Astrocyte (in vitro differentiated cells and primary cell): ENCODE data around the gene CPLX3. TPM values are rescaled to one million over a fixed set of nuclear protein-coding genes. Genes with fewer than 3 reads are reported as not detected.
A peak's percentile ranks its signal among the peaks of the same experiment; 100 is the strongest.

Experiments used
- DNase-seq: peaks from one replicate; pipeline ENCODE4 v3.0.0-alpha.2; 2010; ENCODE audit warnings: low read depth
- FAIRE-seq: peaks from 2 replicates; lab custom pipeline; 2011; peaks lifted over from hg19 to GRCh38; lab: Jason Lieb, UNC
- H2AFZ ChIP-seq: 2 replicates; pipeline ENCODE4 v1.6.0; 2012; ENCODE audit warnings: low read depth, low read length, inconsistent platforms
- H3K27ac ChIP-seq: 2 replicates; pipeline ENCODE4 v1.5.1; 2011; ENCODE audit warnings: low read depth, low read length, inconsistent platforms
- H3K27me3 ChIP-seq: 2 replicates; pipeline ENCODE4 v1.6.0; 2011; ENCODE audit warnings: low read length, inconsistent platforms; ENCODE audit not compliant: insufficient read depth
- H3K36me3 ChIP-seq: 2 replicates; pipeline ENCODE4 v1.5.1; 2011; ENCODE audit warnings: low read length, inconsistent platforms; ENCODE audit not compliant: insufficient read depth
- H3K4me1 ChIP-seq: 2 replicates; pipeline ENCODE4 v1.5.1; 2011; ENCODE audit warnings: low read length, inconsistent platforms; ENCODE audit not compliant: insufficient read depth
- H3K4me2 ChIP-seq: 2 replicates; pipeline ENCODE4 v1.6.0; 2012; ENCODE audit warnings: low read length, inconsistent platforms
- H3K4me3 ChIP-seq: 2 replicates; pipeline ENCODE4 v1.5.1; 2011; ENCODE audit warnings: low read depth, mild to moderate bottlenecking, low read length, inconsistent platforms; ENCODE audit not compliant: insufficient read depth
- H3K79me2 ChIP-seq: 2 replicates; pipeline ENCODE4 v1.6.0; 2012; ENCODE audit warnings: mild to moderate bottlenecking, low read length, inconsistent platforms; ENCODE audit not compliant: insufficient read depth
- H3K9ac ChIP-seq: 2 replicates; pipeline ENCODE4 v1.6.0; 2012; ENCODE audit warnings: mild to moderate bottlenecking, low read length, inconsistent platforms
- H3K9me3 ChIP-seq: 2 replicates; pipeline ENCODE4 v1.5.1; 2012; ENCODE audit warnings: low read depth, mild to moderate bottlenecking, low read length, inconsistent platforms; ENCODE audit not compliant: insufficient read depth
- H4K20me1 ChIP-seq: 2 replicates; pipeline ENCODE4 v1.6.0; 2012; ENCODE audit warnings: low read length, inconsistent platforms; ENCODE audit not compliant: insufficient read depth
- H3K27ac Mint-ChIP-seq: one replicate; pipeline ENCODE4 v1.8.0; 2021; ENCODE audit warnings: mild to moderate bottlenecking, mixed read lengths; ENCODE audit not compliant: unreplicated experiment
- H3K27me3 Mint-ChIP-seq: one replicate; pipeline ENCODE4 v1.8.0; 2021; ENCODE audit warnings: low read depth, mixed read lengths; ENCODE audit not compliant: unreplicated experiment
- H3K36me3 Mint-ChIP-seq: one replicate; pipeline ENCODE4 v1.8.0; 2021; ENCODE audit warnings: low read depth, mixed read lengths; ENCODE audit not compliant: unreplicated experiment
- H3K4me1 Mint-ChIP-seq: one replicate; pipeline ENCODE4 v1.8.0; 2021; ENCODE audit warnings: low read depth, mixed read lengths; ENCODE audit not compliant: unreplicated experiment
- H3K4me3 Mint-ChIP-seq: one replicate; pipeline ENCODE4 v1.8.0; 2021; ENCODE audit warnings: mild to moderate bottlenecking, moderate library complexity, mixed read lengths; ENCODE audit not compliant: unreplicated experiment
- H3K9me3 Mint-ChIP-seq: one replicate; pipeline ENCODE4 v1.8.0; 2021; ENCODE audit warnings: mild to moderate bottlenecking, mixed read lengths; ENCODE audit not compliant: unreplicated experiment
- CTCF ChIP-seq: IDR thresholded peaks from 2 replicates; pipeline ENCODE4 v1.5.1; 2011; ENCODE audit warnings: low read depth, mild to moderate bottlenecking, inconsistent platforms, low read length, moderate library complexity; ENCODE audit not compliant: insufficient read depth
- EZH2 ChIP-seq: IDR thresholded peaks from 2 replicates; pipeline ENCODE4 v1.6.1; 2012; ENCODE audit warnings: mild to moderate bottlenecking, low read length, inconsistent platforms; ENCODE audit not compliant: insufficient read depth
- total RNA-seq: library from RNA; stranded (reverse); gene quantifications from 2 replicates; pipeline ENCODE4 v1.2.1, GENCODE V29; 2021

The CPLX3 gene
- total RNA-seq, 1 donor from 2014 or later: not detected

GRCh38 chr15:74783808-74784175 lies 42.6 kb upstream of the CPLX3 start:
- Mint-ChIP-seq H3K27ac (peak overlapping the region; percentile 47), H3K4me1 (peaks cover 29% of the 10 kb centered on the region), H3K4me3 (peak overlapping the region; percentile 90), H3K36me3 (peaks cover 3% of the 10 kb centered on the region), H3K9me3 (no peaks in the 10 kb centered on the region), H3K27me3 (peaks cover 3% of the 10 kb centered on the region)
- peak overlapping the region; percentile 74 for H3K4me3 ChIP-seq
- H3K27ac ChIP-seq: no peak overlapping the region
- H4K20me1 ChIP-seq: peaks cover 63% of the 10 kb centered on the region
- H3K79me2 ChIP-seq: peaks cover 64% of the 10 kb centered on the region
- no peak overlapping the region for H2AFZ ChIP-seq
- no peak for DNase-seq
- H3K27me3 ChIP-seq: no peaks in the 10 kb centered on the region
- H3K36me3 ChIP-seq: no peaks in the 10 kb centered on the region
- no peaks in the 10 kb centered on the region for H3K9me3 ChIP-seq
- no peak for FAIRE-seq
- peaks cover 47% of the 10 kb centered on the region for H3K4me1 ChIP-seq
- H3K9ac ChIP-seq: peak overlapping the region; percentile 84
- no peak for TF ChIP-seq CTCF
- no peak for TF ChIP-seq EZH2
- peak overlapping the region; percentile 100 for H3K4me2 ChIP-seq

GRCh38 chr15:74784426-74785193 lies 41.8 kb upstream of the CPLX3 start:
- Histone ChIP-seq H3K4me2 (no peak overlapping the region), H3K79me2 (peaks cover 72% of the 10 kb centered on the region), H3K9ac (no peak overlapping the region), H2AFZ (no peak overlapping the region), H3K4me1 (peaks cover 55% of the 10 kb centered on the region), H3K27me3 (no peaks in the 10 kb centered on the region), H3K9me3 (no peaks in the 10 kb centered on the region), H4K20me1 (peaks cover 71% of the 10 kb centered on the region), H3K27ac (no peak overlapping the region), H3K4me3 (no peak overlapping the region), H3K36me3 (no peaks in the 10 kb centered on the region)
- Mint-ChIP-seq H3K4me1 (peaks cover 31% of the 10 kb centered on the region), H3K9me3 (no peaks in the 10 kb centered on the region), H3K4me3 (no peak overlapping the region), H3K27me3 (peaks cover 3% of the 10 kb centered on the region), H3K36me3 (peaks cover 3% of the 10 kb centered on the region), H3K27ac (no peak overlapping the region)
- no peak for TF ChIP-seq EZH2
- TF ChIP-seq CTCF: no peak
- no peak for DNase-seq
- FAIRE-seq: no peak
